Thyroid gland (tissue), 4 donors: ENCODE measurements around the gene NEUROD6.

Source experiments
- POLR2A ChIP-seq, 2 donors: fragments of 450-650 bp; IDR thresholded peaks; one replicate each; pipeline ENCODE4 v1.6.1; 2017; ENCODE audit warnings: antibody characterized with exemption in 2 of 2, mild to moderate bottlenecking in 2 of 2, moderate library complexity in 1 of 2
- TF ChIP-seq, protein P1 (sequence below), 6 experiments: fragments of 200-600 bp in 3 of 6; fragments of 450-650 bp in 3 of 6; sonication (generic) in 3 of 6; IDR thresholded peaks; one replicate each; pipeline ENCODE4 v1.5.1; 2016 to 2019; ENCODE audit warnings: antibody characterized with exemption in 6 of 6, mild to moderate bottlenecking in 2 of 6, inconsistent platforms in 1 of 6, moderate library complexity in 1 of 6

DNA sequence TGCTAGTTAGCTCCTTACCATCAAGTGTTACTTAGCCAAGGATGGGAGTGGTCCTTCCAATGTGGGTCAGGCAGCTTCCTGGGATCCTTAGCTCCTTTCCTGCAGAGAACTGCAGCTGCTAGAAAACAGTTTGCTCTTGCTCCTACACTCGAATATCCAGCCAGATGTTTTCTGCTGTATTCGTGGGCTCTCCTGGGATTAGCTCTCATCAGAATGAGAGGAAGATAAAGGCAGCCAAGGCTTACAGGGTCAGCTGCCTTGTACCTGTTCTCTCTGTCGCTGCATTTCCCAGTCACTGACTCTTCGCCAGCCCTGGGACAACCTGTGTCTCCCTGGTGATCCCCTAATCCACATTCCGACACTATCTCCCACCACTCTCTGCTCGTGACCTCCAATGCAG, 29.0 kb downstream of the NEUROD6 start:
- TF ChIP-seq, protein P1, sequence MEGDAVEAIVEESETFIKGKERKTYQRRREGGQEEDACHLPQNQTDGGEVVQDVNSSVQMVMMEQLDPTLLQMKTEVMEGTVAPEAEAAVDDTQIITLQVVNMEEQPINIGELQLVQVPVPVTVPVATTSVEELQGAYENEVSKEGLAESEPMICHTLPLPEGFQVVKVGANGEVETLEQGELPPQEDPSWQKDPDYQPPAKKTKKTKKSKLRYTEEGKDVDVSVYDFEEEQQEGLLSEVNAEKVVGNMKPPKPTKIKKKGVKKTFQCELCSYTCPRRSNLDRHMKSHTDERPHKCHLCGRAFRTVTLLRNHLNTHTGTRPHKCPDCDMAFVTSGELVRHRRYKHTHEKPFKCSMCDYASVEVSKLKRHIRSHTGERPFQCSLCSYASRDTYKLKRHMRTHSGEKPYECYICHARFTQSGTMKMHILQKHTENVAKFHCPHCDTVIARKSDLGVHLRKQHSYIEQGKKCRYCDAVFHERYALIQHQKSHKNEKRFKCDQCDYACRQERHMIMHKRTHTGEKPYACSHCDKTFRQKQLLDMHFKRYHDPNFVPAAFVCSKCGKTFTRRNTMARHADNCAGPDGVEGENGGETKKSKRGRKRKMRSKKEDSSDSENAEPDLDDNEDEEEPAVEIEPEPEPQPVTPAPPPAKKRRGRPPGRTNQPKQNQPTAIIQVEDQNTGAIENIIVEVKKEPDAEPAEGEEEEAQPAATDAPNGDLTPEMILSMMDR (IDR thresholded peaks at IDR 0.05) = no peak
- no peak for TF ChIP-seq POLR2A (IDR thresholded peaks at IDR 0.05)
